Activated CD8-positive, alpha-beta memory T cell treated with anti-CD3 and anti-CD28 coated beads for 48 hours (primary cell): ENCODE data around the gene TCF20.

Source experiments
- DNase-seq, 3 experiments: peaks; one replicate each; pipeline ENCODE4 v3.0.0-alpha.2; 2020; ENCODE audit warnings: low read depth in 2 of 3, low spot score in 2 of 3

TCF20 gene

GRCh38 chr22:42300259-42301076 is 30.0 kb upstream of the TCF20 start:
- DNase-seq, result no peak

- no peak for DNase-seq
Observed at GRCh38 chr22:42299586-42300258, 29.3 kb upstream of the TCF20 start.

GRCh38 chr22:42298746-42299145 is 28.3 kb upstream of the TCF20 start:
- DNase-seq, result no peak

- no peak for DNase-seq
Observed at GRCh38 chr22:42297778-42298177, 27.3 kb upstream of the TCF20 start.

DNA sequence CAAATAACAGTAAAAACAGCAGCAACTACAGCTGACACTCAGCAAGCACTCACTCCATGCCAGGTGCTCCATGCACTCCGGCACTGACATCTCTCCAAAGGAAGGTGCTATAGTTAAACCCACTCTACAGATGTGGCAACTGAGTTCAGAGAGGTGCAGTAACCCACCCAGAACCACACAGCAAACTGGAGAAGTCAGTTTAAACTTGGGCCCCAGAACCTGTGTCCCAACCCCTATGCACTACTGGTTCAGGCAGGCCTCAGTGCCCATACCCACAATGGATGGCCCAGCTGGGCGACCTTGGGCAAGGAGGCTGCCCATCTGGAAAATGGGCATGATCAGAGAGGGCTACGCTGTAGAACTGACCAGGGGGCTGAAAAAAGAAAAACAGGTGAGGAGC is 26.4 kb upstream of the TCF20 start:
- no peak for DNase-seq

DNA sequence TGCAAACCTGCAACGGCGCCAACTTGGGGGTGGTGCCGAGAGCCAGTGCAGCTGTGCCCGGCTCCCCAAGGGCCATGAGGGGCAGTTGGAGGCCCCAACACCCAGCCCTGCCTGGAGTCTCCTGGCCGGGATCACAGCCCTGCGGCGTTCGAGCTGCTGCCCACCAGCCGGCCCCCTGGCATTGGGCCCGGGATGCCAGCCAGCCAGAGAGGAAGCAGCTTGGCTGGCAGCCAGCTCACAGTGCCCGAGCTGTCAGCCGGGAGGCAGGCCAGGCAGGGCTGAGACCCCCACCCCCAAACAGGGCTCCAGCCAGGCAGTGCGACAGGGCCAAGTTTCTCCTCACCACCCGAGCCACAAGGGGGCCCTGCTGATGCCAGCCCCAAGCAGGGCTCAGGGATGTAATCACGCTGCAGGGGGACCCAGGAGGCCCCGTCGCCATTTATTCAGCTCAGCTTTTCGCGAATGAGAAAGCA is 26.0 kb upstream of the TCF20 start:
- DNase-seq, result no peak

- DNase-seq, result no peak
Observed at GRCh38 chr22:42294034-42294985, 23.9 kb upstream of the TCF20 start.

DNA sequence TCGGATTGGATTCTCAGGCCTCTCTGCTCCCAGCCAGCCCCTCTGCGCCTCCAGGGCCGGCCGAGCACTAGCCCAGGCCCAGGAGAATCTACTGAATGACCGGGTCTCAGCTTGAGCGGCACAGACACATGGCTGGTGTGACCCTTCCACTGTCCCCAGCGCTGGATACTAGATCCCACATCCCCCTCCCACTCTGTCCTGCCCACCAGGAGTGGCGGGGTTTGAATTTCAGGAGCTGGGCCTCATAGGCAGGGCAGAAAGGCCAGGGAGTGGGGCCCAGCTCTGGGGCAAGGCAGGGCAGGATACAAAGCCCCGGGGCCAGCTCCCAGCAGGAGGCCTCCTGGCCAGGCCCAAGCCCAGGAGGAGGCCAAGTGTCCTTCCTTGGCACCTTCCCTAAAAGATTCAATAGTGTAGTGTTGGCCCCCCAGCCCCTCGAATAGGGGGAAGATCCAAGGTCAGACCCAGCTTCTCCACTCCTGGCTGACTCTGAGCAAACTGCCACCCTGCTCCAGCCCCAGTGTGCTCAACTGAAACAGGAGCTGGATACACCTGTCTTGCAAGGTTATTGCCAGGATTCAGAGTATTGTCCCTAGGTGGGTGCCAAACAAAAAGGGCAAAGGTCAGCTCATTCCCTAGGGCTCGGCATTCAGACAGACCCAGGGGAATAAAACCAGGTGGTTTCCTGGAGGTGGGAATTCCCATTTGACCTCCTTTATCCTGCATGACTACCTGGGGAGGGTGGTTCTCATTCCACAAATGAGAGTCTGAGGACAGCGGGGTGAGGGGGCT is 22.5 kb upstream of the TCF20 start:
- DNase-seq, result no peak

- DNase-seq, result no peak
Observed at GRCh38 chr22:42291287-42291686, 20.8 kb upstream of the TCF20 start.

DNA sequence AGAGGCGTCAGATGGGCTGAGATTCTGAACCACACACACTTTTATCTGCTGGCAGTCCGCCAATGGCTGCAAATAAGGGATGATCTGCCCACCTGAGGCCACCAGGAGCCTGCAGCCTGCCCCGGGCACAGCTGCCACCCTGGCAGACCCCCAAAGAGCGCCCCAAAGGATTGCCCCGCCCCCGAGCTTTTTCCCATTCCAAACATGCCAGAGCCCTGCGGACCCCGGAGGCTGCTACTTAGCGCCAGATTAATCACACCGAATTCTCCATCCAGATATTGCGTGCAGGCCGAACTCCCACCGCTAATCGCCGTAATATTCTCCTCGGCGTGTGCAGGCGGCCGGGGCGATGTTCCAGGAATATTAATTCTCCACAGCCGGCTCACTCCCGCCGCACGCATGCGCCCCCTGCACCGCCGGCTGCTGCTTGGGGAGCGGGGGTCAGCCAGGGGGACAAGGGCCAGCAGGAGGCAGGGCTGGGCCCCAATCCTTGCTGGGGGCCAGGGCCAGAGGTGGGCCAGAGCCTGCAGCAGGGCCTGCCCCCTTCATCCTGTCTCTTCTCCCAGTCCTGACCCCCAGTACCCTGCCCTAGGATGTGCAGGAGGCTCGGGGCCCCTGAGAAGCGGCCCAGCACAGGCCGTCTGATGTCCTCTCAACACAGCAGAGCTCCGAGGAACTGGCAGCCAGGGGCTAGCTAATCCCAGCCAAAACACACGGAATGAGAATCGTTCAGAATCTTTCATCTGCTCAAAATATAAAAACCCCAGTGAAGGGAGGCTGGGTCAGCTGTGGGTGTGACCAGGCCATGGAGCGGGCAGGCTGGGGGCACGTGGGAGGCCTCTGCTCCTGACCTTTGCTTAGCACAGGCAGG is 19.5 kb upstream of the TCF20 start:
- no peak for DNase-seq

GRCh38 chr22:42288791-42289190 is 18.3 kb upstream of the TCF20 start:
- DNase-seq, result no peak

- DNase-seq, result no peak
Observed at GRCh38 chr22:42287174-42287890, 16.9 kb upstream of the TCF20 start.

GRCh38 chr22:42286205-42286604 is 15.8 kb upstream of the TCF20 start:
- DNase-seq, result no peak

- no peak for DNase-seq
Observed at GRCh38 chr22:42285604-42286003, 15.2 kb upstream of the TCF20 start.

DNA sequence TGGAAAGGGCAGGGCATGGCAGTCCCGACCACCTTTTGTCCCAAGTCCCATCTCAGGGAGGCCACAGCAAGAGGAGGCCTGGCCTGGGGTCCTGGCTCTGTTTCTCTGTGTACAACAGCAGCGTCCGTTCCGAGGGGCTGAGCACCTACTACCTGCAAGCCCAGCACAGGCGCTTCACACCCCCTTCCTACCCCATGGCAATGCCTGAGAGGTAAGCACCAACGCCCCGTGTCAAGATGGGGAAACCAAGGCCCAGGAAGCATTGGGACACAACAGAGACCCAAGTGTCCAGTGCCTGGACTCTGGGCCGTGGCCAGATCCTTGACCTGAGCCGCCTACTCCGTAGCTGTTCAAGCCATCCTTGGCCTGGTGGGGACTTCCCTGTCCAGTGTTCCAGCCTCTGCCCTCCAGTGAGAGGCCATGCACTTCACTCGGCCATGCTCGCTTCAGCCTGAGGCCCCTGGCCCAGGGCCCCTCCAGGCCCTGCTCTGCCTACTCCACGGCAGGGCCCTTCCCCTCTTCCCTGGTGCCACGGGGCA is 14.3 kb upstream of the TCF20 start:
- no peak for DNase-seq

DNA sequence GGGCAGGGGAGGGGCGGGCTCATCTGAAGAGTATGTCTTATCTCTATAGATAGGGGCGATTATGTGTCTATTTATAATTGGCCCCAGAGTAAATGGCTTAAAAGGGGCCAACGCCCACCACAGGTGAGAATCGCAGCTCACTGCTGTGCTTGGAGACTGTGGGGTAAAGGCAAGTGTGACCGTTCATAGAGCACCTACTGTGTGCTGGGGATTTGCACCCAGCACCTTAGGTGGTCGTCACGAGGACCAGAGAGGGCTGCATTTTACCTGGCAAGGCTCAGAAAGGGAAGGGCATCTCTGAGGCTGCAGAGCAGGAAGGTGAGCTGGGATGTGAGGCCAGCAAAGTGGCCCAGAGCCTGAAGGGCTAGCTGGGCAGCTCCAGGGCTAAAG is 13.7 kb upstream of the TCF20 start:
- DNase-seq, result no peak

- no peak for DNase-seq
Observed at GRCh38 chr22:42283278-42284201, 13.1 kb upstream of the TCF20 start.

GRCh38 chr22:42282943-42283277 is 12.5 kb upstream of the TCF20 start:
- DNase-seq, result no peak
